ENCODE data around the gene GAK.

The GAK gene

DNA sequence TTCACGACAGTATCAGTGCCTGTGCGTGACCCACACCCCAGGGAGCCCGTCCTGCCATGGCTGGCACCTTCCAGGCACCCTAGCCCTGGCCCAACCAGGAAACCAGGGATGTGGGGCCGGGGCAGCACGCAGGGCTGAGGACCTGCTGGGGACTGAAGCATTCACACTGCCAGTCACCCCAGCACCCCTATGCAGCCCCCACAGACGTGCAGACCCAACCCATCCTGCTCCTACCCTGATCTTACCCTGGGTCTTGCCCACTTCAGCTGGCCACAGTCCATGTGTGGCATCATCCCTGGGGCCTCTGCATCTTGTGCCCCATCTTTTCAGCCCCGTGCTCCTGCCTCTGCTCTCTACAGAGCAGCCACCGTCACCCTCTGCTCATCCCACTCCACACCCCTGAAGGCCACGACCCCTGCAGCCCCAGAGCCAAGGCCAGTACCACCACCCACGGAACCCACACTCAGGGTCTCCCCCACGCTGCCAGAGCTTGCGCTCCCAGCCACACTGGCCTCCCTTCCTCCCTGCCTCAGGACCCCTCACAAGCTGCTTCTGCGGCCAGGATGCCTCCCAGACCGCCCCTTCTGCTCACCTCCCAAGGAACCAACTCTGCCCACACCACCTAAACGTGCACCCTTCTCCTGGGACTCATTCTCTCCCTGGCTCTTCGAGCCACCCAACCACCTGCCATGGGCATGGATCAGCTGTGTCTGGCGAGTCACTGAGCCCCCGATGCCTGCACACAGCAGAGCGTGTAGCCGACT, 25.6 kb downstream of the GAK start:
- no peak for DNase-seq

DNA sequence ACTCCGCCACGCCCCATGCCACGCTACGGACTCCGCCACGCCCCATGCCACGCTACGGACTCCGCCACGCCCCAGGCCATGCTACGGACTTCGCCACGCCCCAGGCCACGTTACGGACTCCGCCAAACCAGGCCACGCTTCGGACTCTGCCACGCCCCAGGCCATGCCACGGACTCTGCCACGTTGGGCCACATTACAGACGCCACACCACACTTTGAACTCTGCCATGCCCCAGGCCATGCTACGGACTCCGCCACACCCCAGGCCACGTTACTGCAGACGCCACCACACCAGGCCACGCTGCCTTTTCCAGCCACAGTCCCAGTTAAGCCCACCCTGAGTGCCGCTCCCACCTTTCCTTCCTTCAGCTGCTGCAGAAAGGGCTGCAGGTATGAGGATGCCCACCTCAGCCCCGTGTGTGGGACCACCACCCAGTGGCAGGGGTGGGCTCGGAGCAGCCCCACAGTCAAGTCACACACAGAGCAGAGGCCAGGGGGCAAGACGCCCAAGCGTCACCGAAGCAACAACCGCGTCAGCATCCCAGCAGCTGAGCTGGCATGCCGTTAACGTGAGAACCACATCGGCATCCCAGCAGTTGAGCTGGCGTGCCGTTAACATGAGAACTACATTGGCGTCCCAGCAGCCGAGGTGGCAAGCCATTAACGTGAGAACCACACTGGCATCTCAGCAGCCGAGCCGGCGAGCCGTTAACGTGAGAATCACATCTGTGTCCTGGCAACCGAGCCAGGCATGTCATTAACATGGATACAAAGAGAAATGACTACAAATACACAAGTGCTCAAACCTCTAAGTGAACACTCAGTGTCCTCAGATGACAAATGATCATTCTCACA, 26.4 kb downstream of the GAK start:
- DNase-seq = no peak

DNA sequence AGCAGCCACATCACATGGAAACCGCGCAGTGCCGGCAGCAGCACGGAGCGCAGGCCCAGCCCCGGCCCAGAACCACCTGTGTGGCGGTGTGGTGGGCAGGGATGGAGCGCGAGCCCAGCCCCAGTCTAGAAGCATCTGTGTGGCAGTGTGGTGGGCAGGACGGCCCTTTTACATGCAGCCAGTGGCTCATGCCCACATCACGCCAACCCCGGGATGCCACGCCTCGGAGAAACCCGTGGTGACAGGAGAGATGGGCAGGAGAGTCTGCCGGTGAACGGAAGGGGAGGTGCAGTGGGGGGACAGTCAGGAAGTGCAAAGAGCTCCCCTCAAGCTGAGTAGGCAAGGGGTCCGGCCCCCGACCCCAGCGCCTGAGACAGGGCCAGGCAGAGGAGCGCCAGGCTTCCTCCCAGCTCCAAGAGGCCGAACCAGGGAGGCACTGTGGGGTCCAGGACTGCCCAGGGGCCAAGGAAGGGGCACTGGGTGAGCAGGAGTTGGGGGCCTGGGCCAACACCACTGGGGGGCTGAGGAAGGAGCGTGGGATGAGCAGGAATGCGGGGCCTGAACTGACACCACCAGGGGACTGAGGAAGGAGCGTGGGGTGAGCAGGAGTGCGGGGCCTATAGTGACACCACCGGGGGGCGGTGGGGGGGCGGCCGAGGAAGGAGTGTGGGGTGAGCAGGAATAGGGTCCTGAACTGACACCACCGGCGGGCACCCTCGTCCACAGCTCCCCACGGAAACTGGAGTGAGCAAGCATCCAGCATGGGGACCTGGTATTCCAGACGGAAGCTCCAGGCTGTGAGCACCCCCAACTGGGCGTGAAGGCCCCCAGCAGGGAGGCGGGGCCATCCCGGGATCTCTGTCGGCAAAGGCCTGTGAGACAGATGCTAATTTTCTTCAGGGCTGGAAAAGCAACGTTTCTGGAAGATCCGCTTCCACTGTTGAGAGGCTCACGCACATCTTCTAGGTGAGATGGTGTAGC, 28.8 kb downstream of the GAK start:
- DNase-seq = no peak

DNA sequence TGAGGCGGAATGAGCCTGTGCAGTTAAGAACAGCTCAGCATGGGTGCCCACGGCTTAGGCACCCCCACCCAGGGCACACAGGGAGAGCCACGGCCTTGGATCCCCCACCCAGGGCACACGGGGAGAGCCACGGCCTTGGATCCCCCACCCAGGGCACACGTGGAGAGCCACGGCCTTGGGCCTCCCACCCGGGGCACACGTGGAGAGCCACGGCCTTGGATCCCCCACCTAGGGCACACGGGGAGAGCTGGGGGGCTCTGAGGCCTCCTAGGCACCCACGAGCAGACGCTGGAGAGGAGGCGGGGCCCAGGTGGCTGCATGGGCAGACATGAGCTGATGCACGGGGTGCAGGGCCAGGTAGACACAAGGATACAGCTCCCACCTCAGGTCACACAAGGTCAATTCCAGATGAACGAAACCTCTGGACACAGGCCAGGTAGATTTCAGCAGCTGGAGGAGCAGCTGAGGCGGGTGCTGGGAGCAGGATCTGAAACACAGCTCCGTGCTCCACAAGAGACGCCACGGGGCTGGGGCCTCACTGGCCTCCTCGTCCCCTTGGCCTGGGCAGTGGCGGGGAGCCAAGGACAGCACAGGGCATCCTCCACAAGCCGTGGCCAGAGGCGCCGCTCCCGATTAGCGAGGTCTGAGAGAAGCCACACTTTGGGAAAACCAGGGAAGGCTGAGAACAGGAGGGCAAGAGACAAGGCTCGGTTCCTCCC, 30.8 kb downstream of the GAK start:
- no peak for DNase-seq

DNA sequence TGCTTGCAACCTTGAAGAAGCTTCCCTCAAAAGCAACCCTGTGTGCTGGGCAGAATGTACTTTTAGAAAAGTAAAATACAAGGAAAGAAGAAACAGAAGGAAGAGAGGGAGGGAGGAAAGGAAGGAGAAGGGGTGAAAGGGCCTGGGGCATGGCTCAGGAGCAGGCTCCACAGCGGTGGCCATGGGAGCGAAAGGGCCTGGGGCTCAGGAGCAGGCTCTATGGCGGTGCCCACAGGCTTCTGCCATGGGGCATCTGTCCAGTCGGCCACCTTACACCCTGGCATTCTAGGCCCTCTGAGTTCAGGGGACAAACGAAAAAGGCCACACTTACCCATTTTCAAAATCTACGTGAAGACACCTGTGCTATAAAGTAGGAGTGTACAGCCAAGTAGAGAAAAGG, 31.4 kb downstream of the GAK start:
- DNase-seq = no peak

DNA sequence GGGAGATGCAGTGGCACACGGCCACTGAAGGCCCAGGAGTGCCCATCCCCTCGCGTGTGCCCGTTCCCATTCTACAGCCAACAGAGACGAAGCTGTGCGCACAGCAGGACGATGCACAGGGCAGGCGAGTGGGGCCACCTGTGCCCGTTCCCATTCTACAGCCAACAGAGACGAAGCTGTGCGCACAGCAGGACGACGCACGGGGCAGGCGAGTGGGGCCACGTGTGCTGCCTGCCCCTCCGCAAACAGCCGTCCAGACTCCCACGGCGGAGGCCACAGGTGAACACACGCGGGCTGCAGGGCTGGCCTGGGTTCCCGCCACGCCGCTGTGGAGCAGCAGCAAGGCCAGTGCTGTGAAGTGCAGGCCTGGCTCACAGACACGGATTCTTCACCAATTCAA, 32.0 kb downstream of the GAK start:
- no peak for DNase-seq

DNA sequence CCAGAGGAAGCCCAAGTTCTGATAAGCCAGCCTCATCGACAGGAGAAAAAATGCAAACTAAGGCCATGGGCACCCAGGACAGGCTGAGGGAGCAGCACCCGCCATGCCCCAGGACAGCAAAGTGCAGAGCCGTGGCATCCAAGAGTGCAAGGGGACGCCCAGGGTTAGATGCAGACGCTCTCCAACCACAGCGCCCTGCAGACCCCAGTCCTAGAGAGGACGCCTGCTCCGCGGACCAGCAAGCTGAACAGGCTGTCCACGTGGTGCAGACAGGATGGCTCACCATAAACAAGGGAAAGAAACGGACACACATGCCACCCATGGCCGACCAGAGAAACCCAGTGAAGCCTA, 32.6 kb downstream of the GAK start:
- no peak for DNase-seq

DNA sequence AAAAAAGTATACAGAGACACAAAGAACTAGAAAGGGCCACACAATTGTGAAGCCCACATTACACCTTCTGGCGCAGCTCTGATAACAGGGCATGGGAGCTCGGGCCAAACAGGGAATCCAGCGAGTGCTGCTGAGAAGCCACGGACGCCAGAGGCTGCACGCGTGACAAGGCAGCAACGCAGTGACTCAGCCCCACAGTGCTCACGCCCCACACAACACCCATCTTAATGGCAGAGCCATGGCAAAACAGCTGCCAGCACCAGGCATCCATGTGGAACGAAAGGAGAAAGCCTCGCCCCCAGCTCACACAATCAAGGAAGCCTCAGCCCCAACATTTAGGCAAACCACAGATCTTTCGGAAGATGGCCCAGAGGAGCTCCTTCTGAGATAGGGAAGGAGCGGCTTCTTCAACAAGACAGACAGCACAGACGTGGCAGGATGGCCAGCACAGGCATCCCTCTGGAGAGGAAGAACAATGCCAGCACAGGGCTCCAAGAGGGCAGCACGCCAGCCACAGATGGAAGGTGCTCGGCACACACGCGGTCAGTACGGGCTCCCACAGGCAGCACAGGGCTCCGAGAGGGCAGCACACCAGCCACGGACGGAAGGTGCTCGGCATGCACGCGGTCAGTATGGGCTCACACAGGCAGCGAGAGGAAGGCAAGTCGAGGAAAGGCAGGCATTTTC, 33.1 kb downstream of the GAK start:
- no peak for DNase-seq

DNA sequence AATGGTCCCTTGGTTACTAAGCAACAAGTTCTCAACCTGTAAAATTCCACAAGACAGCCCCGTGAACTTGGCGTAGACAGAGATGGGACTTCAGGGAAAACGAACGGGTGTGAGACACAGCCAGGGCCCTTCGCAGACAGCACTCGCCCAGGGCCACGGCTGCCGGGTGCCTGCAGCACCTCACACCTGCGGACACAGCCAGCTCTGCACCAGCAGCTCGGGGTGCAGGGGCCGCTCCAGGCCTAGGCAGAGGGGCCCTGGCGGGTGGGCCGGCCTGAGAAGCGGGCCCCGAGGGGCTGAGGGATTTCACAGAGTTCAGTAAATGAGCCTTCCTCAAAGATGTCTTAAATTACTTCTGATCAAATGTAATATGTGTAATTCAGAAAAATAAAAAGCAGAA, 34.0 kb downstream of the GAK start:
- DNase-seq = no peak

DNA sequence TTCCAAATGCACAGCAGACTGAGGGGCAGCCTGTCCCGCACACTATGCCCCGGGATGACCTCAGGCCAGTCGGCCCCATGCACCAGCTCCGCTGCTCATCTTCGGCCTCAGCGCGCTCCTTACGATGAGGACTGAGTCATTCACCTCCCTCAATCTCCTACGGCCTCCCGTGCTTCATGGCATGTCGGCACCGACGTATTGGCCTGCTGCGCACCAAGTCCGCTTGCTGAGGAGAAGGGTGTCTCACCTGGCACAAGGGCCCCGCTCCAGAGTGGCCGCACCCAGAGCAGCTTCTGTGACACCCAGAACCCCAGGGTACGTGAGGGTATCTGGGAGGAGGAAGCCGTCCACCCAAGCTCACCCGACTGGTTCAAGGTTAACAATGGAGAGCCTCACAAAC, 35.5 kb downstream of the GAK start:
- no peak for DNase-seq

DNA sequence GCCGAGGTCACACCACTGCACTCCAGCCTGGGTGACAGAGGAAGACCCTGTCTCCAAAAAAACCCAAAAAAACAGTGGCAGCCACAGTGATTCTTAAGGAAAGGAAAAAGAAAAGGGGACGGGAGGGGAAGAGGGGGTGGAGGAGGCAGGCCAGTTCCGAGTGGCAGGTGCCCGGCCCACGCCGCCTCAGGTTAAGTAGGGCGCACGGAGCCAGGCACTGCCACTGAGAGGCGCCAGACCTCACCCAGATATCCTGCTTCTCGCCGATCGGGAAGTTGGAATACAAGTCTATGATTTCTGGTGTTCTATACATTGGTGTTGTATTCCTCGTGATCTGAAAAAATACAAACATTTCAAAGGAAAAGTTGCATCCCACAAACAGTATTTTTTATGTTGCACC, 35.9 kb downstream of the GAK start:
- no peak for DNase-seq

DNA sequence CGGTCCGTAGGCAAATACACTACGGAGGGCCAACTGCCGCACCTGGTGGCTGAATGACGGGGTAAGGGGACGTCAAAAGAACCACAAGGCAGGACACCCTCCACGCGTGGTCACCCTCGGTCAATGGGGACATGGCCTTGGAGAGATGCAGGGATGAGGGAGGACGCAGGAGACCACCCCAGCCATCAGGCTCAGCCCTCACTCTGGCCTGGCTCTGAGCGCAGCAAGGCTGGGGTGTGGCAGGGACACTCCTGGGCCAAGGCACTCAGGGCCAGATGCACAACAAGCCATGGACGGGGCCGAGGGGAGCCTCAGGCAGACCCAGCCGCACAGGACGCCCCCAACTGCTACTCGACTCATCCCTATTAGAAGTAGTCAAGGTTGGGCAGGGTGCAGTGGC, 36.5 kb downstream of the GAK start:
- DNase-seq = no peak

DNA sequence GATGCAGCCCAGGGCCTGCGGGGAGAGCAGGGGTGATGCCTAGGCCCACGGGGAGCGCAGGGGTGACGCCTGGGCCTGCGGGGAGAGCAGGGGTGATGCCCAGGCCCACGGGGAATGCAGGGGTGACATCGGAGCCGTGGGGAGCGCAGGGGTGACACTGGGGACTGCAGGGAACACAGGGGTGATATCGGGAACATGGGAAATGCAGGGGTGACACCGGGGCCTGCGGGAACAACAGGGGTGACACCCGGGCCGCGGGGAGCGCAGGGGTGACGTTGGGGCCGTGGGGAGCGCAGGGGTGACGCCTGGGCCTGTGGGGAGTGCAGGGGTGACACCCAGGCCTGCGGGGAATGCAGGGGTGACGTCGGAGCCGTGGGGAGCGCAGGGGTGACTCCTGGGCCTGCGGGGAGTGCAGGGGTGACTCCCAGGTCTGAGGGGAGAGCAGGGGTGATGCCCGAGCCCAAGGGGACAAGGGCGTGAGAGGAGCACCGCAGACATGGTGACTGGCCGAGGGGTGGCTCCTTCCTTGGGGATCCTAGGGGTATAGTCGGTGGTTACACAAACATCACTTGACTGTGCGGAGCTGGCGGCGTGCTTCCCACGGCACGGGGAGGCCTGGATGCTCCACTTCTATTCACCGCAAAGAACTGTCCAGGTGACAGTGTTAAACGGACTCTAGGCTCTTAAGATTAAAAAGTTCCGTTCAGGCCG, 38.0 kb downstream of the GAK start:
- no peak for DNase-seq

DNA sequence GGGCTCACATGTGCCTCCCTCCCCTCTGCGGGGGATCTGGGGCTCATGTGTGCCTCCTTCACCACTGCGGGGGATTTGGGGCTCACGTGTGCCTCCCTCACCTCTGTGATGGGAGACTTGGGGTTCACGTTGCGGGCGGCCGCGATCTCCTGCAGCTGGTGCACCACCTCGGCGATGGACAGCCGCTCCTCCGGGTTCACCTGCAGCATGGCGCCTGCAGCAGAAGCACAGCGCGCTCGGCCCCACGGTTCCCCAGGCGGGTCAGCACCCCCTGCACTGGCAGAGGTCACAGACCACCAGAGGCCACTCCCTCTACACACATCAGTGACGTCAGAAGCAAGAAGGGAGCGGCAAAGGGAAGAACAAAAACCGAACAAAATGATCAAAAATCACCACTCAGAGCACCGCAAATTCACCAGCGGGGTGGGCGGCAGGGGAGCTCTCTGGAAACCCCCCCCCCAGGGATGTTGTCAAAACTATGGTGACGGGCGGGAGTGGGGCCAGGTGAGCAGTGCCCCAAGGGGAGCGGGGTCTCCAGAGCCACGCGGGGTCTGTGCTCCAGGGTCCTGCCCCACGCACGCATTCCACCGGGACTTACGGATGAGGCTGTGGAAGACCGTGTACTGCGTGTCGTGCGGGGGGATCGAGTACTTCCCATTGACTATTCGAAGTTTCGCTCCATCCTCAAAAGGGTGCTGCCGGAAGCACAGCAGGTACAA, 38.7 kb downstream of the GAK start:
- DNase-seq = no peak

DNA sequence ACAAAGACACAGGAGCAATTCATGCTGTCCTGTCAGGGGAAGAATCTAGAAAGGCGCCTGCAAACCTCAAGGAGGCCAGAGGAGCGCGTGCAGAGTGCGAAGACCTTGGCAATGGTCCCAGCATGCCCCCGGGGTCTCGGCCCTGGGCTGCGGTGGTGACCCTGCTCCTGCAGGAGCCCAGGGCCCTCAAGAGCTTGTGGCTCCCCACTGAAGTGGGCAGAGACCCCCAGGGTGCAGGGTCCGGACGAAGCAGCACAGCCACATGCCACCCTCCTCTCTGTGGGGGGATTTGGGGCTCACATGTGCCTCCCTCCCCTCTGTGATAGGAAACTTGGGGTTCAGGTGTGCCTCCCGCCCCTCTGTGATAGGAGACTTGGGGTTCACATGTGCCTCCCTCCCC, 39.3 kb downstream of the GAK start:
- no peak for DNase-seq

DNA sequence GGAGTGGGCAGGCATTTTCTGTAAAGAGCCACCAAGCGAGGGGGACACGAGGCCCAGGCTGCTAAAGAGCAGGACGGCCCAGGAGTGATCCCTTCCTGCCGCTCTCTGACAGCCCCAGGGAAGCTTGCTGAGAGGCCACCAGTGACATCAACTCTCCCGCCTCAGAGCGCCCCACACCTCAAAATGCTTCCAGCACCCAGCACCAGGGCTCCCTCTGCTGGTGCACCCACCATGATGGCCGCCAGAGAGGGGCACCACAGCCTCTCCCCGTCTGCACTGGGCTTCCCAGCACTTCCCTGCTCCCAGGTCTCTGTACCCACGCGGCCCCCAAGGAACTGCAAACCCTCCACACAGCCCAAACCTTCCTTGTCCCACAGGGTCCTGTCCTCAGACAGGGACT, 40.4 kb downstream of the GAK start:
- DNase-seq = no peak

DNA sequence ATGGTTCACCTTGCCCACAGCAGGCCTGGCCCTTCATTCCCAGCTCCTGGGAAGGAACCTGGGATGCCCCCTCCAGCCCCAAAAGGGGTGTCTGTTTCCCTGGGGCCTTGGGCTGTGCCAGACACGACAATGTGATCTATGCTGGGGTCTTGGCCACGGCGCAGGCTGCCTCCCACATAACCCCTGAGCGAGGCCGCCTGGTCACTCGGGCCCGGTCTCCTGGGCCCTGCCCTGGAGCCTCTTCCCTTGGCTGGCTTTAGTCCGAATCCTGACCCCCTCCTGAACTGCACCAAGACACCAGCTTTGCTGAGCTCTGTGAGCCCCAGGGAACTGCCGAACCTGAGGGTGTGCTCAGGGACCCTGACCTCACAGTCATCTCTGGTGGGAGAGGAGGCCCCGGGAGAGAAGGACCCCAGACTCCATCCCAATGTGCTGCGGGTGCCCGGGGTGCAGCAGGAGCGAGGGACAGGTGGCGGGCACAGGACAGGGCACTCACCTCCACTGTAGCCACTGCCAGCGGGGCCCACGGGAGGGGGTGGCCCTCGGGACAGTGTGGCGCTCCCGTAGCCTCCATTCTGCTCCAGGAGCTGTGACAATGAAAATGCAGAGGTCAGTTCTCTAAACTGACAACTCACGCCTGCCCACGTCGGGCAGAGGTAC, 42.0 kb downstream of the GAK start:
- DNase-seq = no peak

DNA sequence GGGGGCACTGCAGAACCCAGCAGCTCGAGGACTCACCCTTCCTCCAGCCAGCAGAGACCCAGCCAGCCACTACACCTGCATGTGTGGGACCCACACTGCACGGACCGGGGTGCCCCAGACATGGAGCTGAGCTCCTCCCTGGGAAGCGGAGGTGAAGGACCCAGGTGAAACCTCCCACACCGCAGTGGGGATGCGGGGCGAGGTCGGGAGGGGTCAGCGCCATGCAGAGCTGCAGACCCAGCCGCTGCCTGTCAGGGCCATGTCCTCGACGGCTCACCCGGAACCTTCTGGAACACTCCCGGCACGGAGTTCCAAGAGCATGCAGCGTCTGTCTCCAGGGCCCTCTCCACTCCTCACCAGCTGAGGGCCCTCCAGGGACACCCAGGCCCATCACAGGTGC, 42.6 kb downstream of the GAK start:
- DNase-seq = no peak

DNA sequence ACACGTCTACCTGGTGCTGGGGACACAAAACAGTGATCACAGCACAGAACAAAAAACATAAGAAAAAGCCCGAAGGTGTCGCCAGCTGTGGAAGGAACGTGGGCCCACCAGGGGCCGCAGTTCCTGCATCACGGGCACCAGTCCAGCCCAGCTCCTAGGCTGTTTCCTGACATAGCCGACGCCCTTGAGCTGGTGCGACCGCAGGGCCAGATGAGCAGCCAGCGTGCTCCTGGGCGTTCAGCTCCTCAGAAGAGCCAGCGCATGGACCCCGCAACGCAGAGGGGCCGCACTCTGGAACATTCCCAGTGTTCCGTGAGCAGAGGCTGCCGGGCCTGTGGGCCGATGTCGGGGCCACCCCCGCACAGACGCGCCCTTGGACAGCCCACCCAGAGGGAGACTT, 44.1 kb downstream of the GAK start:
- no peak for DNase-seq
